ENCODE measurements around the gene PGAM4.

DNA sequence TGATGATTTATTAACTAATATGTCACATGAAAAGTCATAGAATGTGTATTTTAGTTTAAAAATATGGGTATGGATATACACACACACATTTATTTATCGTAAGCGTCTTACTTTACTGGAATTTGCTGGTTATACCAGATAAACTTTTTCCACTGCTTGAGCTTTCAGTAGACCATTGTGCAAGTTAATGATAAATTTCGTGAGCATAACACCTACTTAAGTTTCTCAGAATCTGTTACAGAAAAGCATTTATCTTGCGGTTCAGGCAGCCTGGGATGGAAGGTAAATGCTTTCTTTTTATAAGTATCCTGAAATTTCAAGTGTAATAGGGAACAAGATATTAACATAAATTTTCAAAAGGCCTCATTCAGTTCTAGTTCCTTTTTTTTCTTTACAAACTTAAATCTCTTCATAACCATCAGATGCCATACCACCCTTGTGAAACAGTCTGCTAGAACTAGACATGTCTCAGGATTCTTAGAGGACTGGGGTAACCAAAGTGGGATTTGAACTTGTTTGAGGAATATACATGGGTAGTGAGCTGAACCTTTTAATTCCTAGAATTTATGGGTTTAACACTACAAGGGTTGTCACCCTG is 31.3 kb downstream of the PGAM4 start:
- TF ChIP-seq, protein P1, sequence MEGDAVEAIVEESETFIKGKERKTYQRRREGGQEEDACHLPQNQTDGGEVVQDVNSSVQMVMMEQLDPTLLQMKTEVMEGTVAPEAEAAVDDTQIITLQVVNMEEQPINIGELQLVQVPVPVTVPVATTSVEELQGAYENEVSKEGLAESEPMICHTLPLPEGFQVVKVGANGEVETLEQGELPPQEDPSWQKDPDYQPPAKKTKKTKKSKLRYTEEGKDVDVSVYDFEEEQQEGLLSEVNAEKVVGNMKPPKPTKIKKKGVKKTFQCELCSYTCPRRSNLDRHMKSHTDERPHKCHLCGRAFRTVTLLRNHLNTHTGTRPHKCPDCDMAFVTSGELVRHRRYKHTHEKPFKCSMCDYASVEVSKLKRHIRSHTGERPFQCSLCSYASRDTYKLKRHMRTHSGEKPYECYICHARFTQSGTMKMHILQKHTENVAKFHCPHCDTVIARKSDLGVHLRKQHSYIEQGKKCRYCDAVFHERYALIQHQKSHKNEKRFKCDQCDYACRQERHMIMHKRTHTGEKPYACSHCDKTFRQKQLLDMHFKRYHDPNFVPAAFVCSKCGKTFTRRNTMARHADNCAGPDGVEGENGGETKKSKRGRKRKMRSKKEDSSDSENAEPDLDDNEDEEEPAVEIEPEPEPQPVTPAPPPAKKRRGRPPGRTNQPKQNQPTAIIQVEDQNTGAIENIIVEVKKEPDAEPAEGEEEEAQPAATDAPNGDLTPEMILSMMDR (IDR thresholded peaks at IDR 0.05): no peak
- TF ChIP-seq TCF7L2 (IDR thresholded peaks at IDR 0.05; ENCODE audit: low read depth, low read length): no peak
- no peak for TF ChIP-seq SIN3A (IDR thresholded peaks at IDR 0.05; ENCODE audit: borderline replicate concordance, insufficient read depth, low read depth, low read length)
- no peak for TF ChIP-seq POLR2AphosphoS5 (IDR thresholded peaks at IDR 0.05; ENCODE audit: low read depth, low read length)

Data from Panc1 (cell line).